K562 (cell line): ENCODE results near the gene BAD. TPM values are rescaled to one million over a fixed set of nuclear protein-coding genes. Genes with fewer than 3 reads are reported as not detected.
A peak's percentile ranks its signal among the peaks of the same experiment; 100 is the strongest.

Source experiments
- CCAR2 ChIP-seq: fragments of 200-400 bp; formaldehyde crosslinking; IDR thresholded peaks from 2 replicates; pipeline ENCODE4 v1.6.1; 2017; ENCODE audit warnings: mild to moderate bottlenecking, low read depth, low read length
- CHCHD3 ChIP-seq: fragments of 250-450 bp; sonication (Bioruptor Pico); IDR thresholded peaks from 2 replicates; pipeline ENCODE4 v2.1.2; 2022; ENCODE audit warnings: mild to moderate bottlenecking
- DACH1 ChIP-seq: fragments of 450-650 bp; IDR thresholded peaks from 2 replicates; pipeline ENCODE4 v1.6.1; 2018; ENCODE audit not compliant: partially characterized antibody
- ETV5 ChIP-seq: sonication (generic); formaldehyde crosslinking; IDR thresholded peaks from 2 replicates; pipeline ENCODE4 v1.4.0; 2020; ENCODE audit warnings: low read depth, mild to moderate bottlenecking, missing genetic modification reagents
- GTF2F1 ChIP-seq: IDR thresholded peaks from 2 replicates; pipeline ENCODE4 v1.6.1; 2011; ENCODE audit warnings: low read depth, low read length, improper control_type of control experiment
- HMGN3 ChIP-seq: IDR thresholded peaks from 2 replicates; pipeline ENCODE4 v1.6.1; 2011; ENCODE audit warnings: borderline replicate concordance, low read depth, mild to moderate bottlenecking, mixed read lengths, low read length; ENCODE audit not compliant: insufficient read length; ENCODE audit errors: extremely low read depth
- NONO ChIP-seq, 2 experiments: fragments of 200-400 bp in 1 of 2; fragments of 450-650 bp in 1 of 2; formaldehyde crosslinking in 1 of 2; IDR thresholded peaks; 2 replicates each; pipeline ENCODE4 v1.6.1; 2017; ENCODE audit warnings: low read depth in 2 of 2, mild to moderate bottlenecking in 2 of 2, moderate library complexity in 2 of 2, low read length in 1 of 2
- PCBP1 ChIP-seq: fragments of 200-400 bp; formaldehyde crosslinking; IDR thresholded peaks from 2 replicates; pipeline ENCODE4 v1.6.1; 2018; ENCODE audit warnings: mild to moderate bottlenecking, low read depth, low read length; ENCODE audit not compliant: poor library complexity, severe bottlenecking
- PHTF2 ChIP-seq: fragments of 250-450 bp; sonication (Bioruptor Pico); IDR thresholded peaks from 2 replicates; pipeline ENCODE4 v1.5.0; 2021; ENCODE audit warnings: mild to moderate bottlenecking
- TBL1XR1 ChIP-seq, 2 experiments: IDR thresholded peaks; 2 replicates each; pipeline ENCODE4 v1.6.1; 2012; ENCODE audit warnings: improper control_type of control experiment in 2 of 2, low read length in 2 of 2, mild to moderate bottlenecking in 1 of 2
- polyA plus RNA-seq, 8 experiments: library from polyadenylated mRNA; depleted of rRNA in 4 of 8; stranded (reverse) in 5 of 8; unstranded in 3 of 8; fragments of >200 nt; fragmentation: Nextera tagmentation in 2 of 8; fragmentation: Illumina TruSeq in 1 of 8; extraction: Ambion mirVana in 2 of 8; extraction: Trizol in 1 of 8; gene quantifications; 2 replicates each; pipeline versions ENCODE4 v1.2.1 to v1.2.3, GENCODE V29; 2011 to 2014; ENCODE audit warnings: inconsistent platforms in 1 of 8, missing spikeins in 1 of 8
- total RNA-seq, 7 experiments: library from RNA; depleted of rRNA in 6 of 7; stranded (reverse); fragments of >200 nt in 6 of 7; fragmentation: Illumina TruSeq in 2 of 7; extraction: Trizol in 2 of 7; gene quantifications; 2 replicates each; pipeline versions ENCODE4 v1.2.1 to v1.2.3, GENCODE V29; 2011 to 2021; ENCODE audit warnings: low replicate concordance in 1 of 7
- TF ChIP-seq, protein P1 (sequence below), 2 experiments: fragments of 450-650 bp in 1 of 2; sonication (generic) in 1 of 2; formaldehyde crosslinking in 1 of 2; IDR thresholded peaks in 1 of 2; conservative IDR thresholded peaks in 1 of 2; 2 replicates each; pipeline versions ENCODE4 v1.6.1 to v1.8.1; 2016 to 2023; ENCODE audit warnings: mild to moderate bottlenecking in 2 of 2, moderate library complexity in 2 of 2, inconsistent platforms in 1 of 2, missing genetic modification reagents in 1 of 2
- TF ChIP-seq, protein P2 (sequence below): fragments of 200-800 bp; sonication (Bioruptor generic); IDR thresholded peaks from 2 replicates; pipeline ENCODE4 v1.6.1; 2017; ENCODE audit warnings: missing genetic modification characterization, missing compliant biosample characterization
- TF ChIP-seq, protein P3 (sequence below): fragments of 450-650 bp; conservative IDR thresholded peaks from 2 replicates; pipeline ENCODE4 v1.6.1; 2016; ENCODE audit warnings: missing genetic modification characterization, low read depth, mild to moderate bottlenecking, missing compliant biosample characterization, moderate library complexity
- TF ChIP-seq, protein P4 (sequence below), 2 experiments: fragments of 200-800 bp in 1 of 2; sonication (Bioruptor generic) in 1 of 2; sonication (generic) in 1 of 2; formaldehyde crosslinking in 1 of 2; IDR thresholded peaks in 1 of 2; conservative IDR thresholded peaks in 1 of 2; 2 replicates each; pipeline versions ENCODE4 v1.5.0 to v1.6.1; 2016 to 2020; ENCODE audit warnings: missing compliant biosample characterization in 1 of 2, missing genetic modification characterization in 1 of 2, missing genetic modification reagents in 1 of 2
- TF ChIP-seq, protein P5 (sequence below): sonication (generic); formaldehyde crosslinking; IDR thresholded peaks from 2 replicates; pipeline ENCODE4 v1.8.1; 2023; ENCODE audit warnings: mild to moderate bottlenecking, missing genetic modification reagents, moderate library complexity

Gene BAD
- total and polyA plus RNA-seq, 9 of the 15 experiments (the other 6 are each of a cell fraction or from before 2014, with no cell fraction given) = 0.61 to 45.6 (median 11.8) TPM

DNA sequence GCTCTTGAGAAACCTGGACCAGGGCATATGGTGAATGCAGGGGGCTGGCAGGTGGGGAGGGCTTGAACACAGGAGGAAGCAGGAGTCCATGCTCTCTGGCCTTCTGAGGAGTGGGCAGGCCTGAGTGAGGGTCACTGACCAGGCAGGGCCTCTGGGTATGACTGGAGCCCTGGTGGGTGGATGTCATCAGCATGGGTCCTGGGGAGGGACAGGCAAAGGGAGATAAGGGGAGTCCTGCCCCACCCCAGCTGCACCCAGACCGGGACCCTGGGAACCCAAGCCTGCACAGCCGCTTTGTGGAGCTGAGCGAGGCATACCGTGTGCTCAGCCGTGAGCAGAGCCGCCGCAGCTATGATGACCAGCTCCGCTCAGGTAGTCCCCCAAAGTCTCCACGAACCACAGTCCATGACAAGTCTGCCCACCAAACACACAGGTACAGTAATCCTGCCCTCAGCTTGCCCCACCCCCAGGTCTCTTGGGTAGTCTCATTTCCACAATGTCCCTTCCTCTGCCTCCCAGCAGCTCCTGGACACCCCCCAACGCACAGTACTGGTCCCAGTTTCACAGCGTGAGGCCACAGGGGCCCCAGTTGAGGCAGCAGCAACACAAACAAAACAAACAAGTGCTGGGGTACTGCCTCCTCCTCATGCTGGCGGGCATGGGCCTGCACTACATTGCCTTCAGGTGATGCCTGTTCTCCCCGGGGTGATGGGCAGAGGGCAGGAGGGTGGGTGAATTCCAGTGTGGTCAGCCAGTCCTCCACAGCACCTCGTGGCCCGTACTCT lies 52.1 kb downstream of the BAD start (continued):
- TF ChIP-seq, protein P1, sequence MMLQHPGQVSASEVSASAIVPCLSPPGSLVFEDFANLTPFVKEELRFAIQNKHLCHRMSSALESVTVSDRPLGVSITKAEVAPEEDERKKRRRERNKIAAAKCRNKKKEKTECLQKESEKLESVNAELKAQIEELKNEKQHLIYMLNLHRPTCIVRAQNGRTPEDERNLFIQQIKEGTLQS (IDR thresholded peaks at IDR 0.05) = 0 out of 2 replicates have a peak, but pooled peaks have one; percentile 23
- TF ChIP-seq, protein P1 (CRISPR knock-in tag; conservative IDR thresholded peaks at IDR 0.05) = no peak
- TF ChIP-seq GTF2F1 = no peak
- TF ChIP-seq PHTF2 (CRISPR knock-in tag) = no peak
- TF ChIP-seq, protein P2, sequence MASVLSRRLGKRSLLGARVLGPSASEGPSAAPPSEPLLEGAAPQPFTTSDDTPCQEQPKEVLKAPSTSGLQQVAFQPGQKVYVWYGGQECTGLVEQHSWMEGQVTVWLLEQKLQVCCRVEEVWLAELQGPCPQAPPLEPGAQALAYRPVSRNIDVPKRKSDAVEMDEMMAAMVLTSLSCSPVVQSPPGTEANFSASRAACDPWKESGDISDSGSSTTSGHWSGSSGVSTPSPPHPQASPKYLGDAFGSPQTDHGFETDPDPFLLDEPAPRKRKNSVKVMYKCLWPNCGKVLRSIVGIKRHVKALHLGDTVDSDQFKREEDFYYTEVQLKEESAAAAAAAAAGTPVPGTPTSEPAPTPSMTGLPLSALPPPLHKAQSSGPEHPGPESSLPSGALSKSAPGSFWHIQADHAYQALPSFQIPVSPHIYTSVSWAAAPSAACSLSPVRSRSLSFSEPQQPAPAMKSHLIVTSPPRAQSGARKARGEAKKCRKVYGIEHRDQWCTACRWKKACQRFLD (CRISPR knock-in tag) = no peak
- TF ChIP-seq DACH1 = no peak
- TF ChIP-seq ETV5 (CRISPR knock-in tag) = no peak
- TF ChIP-seq TBL1XR1 (IDR thresholded peaks at IDR 0.05; ENCODE audit: low read length in 2 of 2) = no peak
- TF ChIP-seq, protein P3, sequence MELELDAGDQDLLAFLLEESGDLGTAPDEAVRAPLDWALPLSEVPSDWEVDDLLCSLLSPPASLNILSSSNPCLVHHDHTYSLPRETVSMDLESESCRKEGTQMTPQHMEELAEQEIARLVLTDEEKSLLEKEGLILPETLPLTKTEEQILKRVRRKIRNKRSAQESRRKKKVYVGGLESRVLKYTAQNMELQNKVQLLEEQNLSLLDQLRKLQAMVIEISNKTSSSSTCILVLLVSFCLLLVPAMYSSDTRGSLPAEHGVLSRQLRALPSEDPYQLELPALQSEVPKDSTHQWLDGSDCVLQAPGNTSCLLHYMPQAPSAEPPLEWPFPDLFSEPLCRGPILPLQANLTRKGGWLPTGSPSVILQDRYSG (tag) = no peak
- TF ChIP-seq, protein P4, sequence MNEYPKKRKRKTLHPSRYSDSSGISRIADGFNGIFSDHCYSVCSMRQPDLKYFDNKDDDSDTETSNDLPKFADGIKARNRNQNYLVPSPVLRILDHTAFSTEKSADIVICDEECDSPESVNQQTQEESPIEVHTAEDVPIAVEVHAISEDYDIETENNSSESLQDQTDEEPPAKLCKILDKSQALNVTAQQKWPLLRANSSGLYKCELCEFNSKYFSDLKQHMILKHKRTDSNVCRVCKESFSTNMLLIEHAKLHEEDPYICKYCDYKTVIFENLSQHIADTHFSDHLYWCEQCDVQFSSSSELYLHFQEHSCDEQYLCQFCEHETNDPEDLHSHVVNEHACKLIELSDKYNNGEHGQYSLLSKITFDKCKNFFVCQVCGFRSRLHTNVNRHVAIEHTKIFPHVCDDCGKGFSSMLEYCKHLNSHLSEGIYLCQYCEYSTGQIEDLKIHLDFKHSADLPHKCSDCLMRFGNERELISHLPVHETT (CRISPR knock-in tag; conservative IDR thresholded peaks at IDR 0.05 in 1 of 2, IDR thresholded peaks at IDR 0.05 in 1 of 2) = no peak
- no peak for TF ChIP-seq CHCHD3 (CRISPR knock-in tag)
- TF ChIP-seq, protein P5, sequence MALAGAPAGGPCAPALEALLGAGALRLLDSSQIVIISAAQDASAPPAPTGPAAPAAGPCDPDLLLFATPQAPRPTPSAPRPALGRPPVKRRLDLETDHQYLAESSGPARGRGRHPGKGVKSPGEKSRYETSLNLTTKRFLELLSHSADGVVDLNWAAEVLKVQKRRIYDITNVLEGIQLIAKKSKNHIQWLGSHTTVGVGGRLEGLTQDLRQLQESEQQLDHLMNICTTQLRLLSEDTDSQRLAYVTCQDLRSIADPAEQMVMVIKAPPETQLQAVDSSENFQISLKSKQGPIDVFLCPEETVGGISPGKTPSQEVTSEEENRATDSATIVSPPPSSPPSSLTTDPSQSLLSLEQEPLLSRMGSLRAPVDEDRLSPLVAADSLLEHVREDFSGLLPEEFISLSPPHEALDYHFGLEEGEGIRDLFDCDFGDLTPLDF = no peak
- TF ChIP-seq NONO (IDR thresholded peaks at IDR 0.05; ENCODE audit: low read depth in 2 of 2, low read length in 1 of 2) = no peak
- no peak for TF ChIP-seq CCAR2
- peak; percentile 29 for TF ChIP-seq HMGN3
- TF ChIP-seq PCBP1 = no peak
